PC-9 (cell line): Measurements from ENCODE around the gene PAX7.

Experiments
- EZH2 ChIP-seq: fragments of 200-600 bp; sonication (generic); IDR thresholded peaks from 2 replicates; pipeline ENCODE4 v1.8.0; 2017; ENCODE audit warnings: antibody characterized with exemption, low read depth
- TF ChIP-seq, protein P1 (sequence below): fragments of 200-600 bp; sonication (generic); conservative IDR thresholded peaks from 2 replicates; pipeline ENCODE4 v1.6.1; 2017; ENCODE audit warnings: mixed run types, antibody characterized with exemption, mild to moderate bottlenecking, moderate library complexity

- TF ChIP-seq, protein P1, sequence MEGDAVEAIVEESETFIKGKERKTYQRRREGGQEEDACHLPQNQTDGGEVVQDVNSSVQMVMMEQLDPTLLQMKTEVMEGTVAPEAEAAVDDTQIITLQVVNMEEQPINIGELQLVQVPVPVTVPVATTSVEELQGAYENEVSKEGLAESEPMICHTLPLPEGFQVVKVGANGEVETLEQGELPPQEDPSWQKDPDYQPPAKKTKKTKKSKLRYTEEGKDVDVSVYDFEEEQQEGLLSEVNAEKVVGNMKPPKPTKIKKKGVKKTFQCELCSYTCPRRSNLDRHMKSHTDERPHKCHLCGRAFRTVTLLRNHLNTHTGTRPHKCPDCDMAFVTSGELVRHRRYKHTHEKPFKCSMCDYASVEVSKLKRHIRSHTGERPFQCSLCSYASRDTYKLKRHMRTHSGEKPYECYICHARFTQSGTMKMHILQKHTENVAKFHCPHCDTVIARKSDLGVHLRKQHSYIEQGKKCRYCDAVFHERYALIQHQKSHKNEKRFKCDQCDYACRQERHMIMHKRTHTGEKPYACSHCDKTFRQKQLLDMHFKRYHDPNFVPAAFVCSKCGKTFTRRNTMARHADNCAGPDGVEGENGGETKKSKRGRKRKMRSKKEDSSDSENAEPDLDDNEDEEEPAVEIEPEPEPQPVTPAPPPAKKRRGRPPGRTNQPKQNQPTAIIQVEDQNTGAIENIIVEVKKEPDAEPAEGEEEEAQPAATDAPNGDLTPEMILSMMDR, result no peak
- TF ChIP-seq EZH2, result no peak
These were observed 17.1 kb downstream of the PAX7 start for GRCh38 chr1:18647681-18648214.
